Hindlimb muscle (tissue), 1 donor: Measurements from ENCODE around the gene ERFL. TPM values are rescaled to one million over a fixed set of nuclear protein-coding genes. Genes with fewer than 3 reads are reported as not detected.

Source experiments
- DNase-seq: peaks from one replicate; pipeline ENCODE4 v3.0.0-alpha.2; 2013
- polyA plus RNA-seq: library from polyadenylated mRNA; unstranded; fragments of 120-200 nt; gene quantifications from one replicate; pipeline ENCODE4 v1.2.1, GENCODE V29; 2013; ENCODE audit not compliant: insufficient read length

Gene ERFL
- polyA plus RNA-seq, 1 donor = 0.22 TPM

DNA sequence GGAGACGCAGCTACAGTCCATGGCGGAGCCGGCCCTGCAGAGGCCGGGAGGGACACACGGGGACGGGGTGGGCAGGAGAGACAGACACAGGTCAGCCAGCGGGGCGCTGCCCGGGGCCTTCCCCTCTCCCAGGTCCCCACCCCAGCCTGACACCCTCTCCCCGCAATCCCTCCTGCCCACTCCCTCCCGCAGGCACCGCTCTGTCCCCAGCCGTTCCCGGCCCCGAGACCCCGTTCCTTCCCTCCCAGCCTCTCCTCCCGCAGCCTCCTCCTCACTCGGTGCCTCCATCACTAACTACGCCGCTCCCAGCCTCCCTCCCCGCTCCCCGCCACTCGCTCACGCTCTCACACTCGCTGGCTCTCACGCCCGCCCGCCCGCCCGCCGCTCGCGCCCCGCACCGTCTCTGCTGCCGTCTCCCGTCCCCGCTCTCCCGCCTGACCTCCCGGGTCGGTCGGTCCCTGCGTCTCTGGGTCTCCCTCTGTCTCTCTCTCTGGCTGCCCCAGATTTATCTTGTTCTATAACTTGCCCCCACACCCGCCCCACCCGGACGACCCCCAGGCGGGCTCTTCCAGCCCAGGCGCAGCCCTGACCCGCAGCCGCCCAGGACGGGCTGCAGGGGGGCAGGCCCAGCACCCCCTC, 15.2 kb downstream of the ERFL start:
- DNase-seq = no peak

DNA sequence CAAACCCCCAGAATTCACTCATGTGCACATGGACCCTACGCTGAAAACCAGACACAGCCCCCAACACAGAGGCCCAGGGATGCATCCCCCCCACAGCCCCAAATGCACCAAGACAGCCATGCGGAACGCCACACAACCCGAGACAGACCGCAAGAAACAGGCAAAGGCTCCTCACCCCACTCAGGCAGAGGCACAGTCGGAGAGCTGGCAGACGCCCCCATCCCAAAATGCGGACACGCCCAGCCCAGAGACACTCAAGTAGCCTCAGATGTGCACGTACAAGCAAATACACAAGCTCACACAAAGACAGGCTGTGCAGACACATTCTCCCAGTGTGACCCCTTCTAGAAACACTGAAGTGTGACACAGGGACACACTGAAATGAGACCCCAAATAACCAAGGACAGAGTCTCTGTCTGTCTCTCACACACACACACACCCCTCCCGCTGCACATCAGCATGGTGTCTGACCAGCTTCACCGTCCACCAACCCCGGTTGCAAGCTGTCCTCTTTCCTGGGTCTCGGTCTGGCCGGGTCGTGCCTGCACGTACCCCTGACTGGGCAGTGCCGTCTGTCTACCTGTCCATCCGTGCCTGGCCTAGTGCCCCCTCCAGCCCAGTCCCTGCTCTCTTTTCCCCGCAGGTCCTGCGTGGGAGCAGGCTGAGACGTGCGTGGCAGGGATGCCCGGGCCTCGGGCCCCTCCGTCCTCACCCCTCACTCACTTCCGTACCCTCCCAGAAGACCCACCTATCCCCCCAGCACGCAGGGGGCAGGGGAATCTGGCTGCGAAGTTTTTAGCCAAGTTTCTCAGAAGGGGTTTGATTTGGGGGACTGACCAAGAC, 16.1 kb downstream of the ERFL start:
- DNase-seq = no peak

DNA sequence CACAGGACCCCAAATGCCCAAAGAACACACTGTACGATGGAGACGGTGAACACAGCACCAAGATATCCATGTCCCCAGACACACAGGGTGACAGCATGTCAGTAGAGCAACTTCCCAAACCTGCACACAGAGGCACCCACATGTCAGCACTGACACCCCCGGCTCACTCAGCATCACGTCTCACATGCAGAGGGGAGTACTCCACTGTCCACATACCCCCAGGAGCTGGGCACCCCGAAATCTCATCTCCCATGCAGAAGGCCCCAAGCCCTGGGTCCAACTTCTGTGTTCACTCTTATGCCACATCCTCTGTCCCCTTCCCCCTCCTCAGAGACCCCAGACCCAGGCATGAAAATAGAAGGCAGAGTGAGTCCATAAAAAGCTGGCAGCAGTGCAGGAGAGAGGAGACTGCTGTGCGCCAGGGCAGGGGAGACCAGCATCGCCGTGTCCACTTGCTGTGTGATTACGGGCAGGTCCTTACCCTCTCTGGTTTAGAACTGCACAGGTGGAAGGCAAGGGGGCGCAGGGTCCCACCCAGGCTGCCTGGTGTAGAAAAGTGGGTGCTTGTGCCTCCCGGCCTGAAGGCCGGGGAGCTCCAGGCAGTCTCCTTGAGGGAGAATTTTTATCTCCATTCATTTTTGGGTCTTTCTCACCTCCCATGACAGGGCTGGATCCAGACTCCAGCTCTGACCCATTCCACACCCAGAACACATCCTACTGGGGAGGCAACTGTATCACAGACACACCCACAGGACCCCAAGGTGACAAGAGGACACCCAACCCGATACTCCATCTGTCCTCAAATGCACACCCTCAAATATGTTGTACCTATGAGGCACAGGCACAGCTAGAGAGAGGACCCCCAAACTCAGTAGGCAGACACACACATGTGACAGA, 17.0 kb downstream of the ERFL start:
- no peak for DNase-seq

DNA sequence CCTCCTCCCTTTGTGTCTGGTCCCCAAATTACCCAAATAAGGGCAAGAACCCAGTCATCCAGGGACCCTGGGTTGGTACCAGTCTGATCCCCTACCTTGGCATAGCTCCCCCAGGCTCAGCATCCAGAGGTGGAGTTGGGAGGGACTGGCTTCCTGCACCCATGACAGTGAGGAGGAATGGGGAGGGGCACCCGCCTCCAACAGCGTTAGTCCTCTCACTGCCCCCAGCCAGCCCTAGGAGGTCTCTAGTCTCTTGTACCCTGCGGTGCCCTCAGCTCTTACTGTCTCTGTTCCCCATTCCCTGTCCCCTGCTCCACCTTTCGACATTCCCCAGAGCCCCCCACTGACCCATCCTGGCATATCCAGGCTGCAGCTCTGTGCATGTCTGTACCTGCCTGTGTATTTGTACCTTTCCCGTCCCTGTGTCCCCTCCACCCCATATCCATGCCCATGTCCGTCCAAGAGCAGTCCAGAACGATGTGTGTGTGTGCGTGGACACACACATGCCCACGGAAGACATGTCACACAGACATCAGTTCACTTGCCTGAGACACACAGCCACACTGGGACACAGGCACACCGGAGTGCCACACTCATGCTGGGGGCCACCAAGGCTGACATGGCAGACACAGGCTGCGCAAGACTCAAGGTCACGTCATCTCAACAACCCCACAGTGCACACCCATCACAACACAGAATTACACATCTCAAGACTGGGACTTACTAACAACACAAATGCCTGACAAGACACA, 17.8 kb downstream of the ERFL start:
- no peak for DNase-seq

DNA sequence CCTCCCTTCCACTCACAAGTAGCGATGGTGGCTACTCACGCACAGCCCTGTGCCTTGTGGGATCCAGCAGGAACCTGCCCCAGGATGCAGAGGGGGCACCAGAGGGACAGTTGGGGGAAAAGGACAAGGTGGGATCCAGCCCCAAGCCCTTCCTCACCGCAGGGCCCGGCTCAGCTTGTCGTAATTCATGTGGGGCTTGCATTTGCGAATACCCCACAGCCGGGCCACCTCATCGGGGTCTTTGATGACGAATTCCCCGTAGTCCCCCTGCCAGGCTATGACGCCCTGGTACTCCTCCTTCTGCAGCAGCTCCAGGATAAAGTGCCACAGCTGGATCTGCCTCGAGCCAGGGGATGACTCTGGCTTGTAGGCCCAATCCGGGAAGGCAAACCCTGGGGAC, 18.5 kb downstream of the ERFL start:
- no peak for DNase-seq

DNA sequence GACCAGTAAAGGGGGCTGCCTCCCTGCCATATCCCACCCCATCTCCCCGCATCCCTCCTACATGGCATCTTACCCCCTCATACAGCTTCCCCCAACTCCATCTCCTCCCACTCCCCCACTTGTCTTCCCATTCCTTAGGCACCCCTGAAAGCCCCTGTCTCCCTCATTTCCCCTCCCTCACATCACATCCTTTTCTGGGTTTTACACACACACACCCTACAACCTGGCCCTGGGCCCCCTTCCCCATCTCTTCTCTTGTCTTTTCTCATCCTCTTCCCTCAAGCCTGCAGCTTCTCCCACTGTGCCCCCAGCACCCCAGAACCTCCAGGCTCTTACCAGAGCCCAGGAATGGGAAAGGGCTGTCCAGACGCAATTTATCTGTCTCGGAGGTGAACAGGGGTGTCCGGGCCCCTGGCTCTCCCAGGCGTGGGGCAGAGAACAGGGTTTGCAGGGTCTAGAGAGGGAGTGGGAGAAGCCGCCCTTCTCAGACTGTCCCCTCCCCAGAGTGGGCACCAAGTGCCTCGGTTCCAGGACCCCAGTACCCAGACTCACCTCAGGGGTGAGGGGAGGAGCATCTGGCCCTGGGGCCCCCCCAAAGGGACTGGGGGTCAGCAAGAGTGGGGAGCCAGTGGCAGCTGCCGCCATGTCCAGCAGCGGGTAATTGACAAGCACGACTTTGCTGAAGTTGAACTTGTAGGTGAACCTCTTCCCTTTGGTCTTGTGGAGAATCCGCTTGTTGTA, 19.4 kb downstream of the ERFL start:
- no peak for DNase-seq

DNA sequence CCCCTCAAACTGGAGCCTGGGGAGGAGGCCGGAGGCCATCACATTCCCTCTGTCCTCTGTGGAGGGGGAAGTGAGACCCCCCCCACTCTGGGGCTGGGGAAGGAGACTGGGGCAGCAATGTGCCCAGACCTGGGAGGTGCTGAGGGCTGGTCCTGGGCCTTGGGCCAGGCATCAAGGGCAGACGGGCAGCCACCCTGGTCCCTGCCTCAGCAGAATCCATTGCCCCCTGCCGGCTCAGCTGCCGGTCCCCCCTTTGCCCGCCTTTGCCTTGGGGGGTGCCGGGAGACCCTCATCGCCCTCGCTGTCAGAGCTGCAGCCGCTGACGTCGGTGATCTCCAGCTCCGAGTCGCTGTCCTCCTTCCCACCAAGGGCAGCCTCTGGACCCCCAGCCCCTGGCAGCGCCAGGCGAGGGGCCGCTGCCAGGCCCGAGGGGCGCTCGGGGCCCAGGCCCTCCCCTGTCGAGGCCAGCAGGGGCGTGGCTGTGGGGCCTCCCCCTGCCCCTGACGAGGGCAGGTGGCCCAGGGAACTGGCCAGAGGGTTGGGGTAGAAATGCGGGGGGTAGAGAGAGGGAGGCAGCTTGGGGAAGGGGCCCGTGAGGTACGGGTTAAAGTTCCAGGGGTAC, 20.1 kb downstream of the ERFL start:
- no peak for DNase-seq

DNA sequence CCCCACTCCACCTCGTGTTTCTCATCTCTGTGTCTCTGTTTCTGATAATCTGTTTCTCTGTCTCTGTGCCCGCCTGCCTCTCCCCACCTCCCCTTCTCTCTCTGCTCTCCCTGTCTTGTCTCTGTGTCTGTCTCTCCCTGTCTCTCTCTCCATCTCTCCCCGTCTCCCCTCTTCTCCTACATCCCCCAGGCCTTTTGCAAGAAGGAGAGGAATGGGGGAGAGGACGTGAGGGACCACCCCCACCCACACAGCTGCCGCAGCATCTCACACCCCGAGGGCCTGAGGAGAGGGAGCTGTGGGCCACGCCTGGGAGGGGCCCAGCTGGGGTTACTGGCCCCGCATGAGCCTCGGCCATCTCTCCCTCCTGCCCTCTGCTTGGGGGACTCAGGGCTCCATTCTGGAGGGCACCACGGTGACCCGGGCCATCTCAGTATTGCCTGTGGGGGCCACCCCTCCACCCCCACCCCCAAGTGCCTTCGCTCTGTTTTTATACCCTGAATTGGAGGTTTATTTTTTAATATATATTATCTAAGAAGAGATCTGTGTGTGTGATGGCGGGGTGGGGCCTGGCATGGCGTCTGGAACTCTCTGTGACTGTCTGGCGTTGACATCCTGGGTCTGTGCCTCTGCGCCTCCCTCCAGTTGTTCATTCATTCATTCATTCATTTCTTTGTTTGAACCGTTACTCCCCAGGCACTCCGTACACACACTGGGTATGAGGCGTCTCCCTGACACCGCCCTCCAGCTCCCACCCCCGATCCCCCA, 21.2 kb downstream of the ERFL start:
- no peak for DNase-seq

DNA sequence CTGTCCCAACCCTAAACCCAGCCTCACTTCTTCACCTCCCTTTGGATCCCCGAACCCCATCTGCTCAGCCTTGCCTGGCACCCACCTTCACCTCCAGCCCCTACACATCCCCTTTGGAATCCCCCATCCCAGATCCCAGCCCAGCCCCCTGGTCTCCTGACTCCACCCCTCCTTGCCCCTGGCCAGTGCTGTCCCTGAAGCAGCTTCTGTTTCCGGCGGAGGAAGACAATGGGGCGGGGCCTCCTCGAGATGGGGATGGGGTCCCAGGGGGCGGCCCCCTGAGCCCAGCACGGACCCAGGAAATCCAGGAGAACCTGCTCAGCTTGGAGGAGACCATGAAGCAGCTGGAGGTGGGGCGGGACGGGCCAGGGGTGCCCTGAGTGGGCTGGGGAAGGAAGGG, 22.0 kb downstream of the ERFL start:
- no peak for DNase-seq

DNA sequence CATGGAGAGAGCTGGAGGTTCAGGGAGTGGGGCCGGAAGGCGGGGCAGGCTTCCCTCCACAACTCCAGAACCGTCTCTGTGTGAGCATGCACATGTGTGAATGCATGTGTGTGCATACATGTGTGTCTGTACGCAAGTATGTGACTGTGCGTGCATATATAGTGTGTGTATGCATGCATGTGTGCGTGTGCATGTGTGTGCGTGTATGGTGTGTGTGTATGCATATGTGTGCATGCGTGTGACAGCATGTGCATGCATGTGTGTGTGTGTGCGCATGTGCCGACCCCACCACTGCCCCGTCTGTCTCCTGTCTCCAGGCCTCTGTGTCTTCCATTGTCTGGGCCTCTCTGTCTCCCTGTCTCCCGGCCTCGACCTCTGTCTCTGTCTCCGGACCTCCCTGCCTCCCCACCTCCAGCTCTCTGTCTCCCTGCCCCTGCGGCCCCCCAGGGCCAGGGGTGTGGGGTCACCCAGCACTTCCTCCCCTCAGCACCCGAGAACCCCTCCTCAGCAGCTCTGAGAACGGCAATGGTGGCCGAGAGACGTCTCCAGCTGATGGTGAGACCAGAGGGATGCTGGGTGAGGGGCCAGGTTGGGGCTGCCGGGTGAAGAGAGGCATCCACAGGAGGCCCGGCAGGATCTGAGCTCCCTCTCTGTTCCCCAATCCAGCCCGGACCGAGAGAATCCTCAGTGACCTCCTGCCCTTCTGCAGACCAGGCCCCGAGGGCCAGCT, 22.8 kb downstream of the ERFL start:
- no peak for DNase-seq

DNA sequence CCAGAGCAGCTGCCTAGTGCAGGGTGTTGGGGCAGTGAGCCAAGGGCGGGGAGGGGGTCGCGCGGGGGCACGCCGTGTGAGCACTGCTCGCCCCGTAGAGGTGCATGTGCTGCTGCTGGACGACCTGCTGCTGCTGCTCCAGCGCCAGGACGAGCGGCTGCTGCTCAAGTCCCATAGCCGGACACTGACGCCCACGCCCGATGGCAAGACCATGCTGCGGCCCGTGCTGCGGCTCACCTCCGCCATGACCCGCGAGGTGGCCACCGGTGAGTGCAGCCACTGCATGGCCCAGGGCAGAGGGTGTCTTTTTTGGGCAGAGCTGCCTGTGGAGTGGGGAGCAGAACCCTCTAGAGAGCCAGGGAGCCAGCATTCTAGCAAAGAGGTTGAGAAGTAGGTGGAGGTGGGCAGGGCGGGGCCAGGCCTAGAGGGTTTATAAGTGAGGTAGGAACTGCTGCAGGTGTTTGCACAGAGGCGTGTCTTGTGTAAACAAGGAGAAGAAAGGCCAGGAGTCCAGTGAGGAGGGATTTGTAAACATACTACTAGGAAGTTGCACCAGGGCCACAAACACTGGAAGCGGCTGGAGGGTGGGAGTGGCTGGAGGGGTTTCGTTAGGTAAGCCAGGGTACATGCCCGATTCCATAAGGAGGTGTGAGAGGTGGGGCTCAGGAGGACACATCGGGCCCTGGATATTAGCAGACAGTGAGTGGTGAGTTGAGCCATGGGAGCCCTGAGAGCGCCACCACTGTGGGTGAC, 24.0 kb downstream of the ERFL start:
- no peak for DNase-seq

DNA sequence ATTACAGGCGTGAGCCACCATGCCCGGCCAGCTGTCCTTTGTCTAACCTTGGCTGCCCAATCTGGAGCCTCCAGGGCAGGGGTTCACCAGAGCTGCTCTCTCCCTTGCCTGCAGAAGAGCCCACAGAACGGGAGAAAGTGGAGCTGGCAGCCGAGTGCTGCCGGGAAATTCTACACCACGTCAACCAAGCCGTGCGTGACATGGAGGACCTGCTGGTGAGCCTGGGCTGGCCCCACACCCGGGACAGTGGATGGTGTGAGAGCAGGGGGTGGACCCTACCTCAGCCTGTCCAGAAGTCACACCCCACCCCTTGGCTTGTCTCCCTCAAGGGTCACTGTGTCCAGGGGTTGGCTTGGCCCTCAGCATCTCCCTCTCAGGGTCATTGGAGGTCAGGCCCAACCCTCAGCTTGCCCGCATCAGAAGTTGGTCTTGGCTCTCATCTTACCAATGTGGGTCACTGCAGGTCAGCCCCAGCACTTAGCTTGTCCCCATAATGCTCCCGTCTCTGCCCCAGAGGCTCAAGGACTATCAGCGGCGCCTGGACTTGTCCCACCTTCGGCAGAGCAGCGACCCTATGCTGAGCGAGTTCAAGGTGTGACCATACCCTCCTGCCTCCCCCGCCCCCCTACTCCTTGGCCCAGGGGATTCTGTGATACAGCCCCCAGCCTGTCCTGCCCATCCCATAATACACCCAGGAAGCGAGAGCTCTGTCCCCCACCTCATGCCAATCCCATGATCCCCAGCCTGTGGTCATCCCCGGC, 24.9 kb downstream of the ERFL start:
- no peak for DNase-seq

DNA sequence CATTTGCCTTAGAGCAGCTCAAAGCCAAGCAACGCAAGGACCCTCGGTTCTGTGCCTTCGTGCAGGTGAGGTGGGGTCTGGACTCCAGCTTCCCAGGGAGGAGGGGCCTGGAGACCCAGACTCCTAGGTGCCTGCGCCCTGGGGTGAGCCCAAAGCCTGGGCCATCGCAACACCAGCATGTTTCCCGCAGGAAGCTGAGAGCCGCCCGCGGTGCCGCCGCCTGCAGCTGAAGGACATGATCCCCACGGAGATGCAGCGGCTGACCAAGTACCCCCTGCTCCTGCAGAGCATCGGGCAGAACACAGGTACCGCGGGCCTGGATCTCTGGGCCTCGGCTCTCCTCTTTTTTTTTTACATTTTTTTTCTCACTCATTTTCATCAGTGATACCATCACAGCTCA, 25.7 kb downstream of the ERFL start:
- DNase-seq = no peak

DNA sequence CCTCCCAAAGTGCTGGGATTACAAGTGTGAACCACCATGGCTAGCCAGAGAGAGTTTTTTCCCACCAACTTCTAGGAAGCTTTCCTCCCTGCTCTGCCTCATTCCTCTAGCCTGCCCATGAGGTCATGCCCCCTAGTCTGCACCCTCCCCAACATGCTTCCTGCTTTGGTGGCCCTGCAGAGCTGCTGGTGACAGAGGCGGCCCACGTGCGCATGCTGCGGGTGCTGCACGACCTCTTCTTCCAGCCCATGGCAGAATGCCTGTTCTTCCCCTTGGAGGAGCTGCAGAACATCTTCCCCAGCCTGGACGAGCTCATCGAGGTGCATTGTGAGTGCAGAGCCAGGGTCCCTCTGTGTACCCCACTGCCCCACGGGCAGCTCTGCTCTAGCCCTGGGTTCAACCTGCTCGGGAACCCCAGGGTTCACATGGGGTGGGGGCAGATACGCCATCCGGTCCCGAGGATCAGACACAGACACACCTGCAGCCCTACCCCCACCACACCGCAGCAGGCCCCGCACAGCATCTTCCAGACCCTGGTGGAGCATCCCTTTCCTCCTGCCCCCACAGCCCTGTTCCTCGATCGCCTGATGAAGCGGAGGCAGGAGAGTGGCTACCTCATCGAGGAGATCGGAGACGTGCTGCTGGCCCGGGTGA, 26.4 kb downstream of the ERFL start:
- DNase-seq = no peak

DNA sequence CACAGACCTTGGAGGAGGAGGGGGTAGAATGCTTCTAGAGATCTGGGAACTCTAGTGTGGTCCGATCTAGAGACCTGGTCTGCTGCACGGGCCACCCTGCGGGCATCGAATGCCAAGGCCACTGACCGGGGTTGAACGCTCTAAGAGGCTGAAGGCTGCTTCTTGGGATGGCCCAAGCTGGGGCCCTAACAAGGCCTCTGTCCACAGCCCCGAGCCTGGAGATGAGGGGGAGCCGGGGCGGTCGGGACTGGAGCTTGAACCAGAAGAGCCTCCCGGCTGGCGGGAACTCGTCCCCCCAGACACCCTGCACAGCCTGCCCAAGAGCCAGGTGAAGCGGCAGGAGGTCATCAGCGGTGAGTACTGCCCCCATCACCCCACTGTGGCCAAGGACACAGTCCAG, 30.0 kb downstream of the ERFL start:
- no peak for DNase-seq

DNA sequence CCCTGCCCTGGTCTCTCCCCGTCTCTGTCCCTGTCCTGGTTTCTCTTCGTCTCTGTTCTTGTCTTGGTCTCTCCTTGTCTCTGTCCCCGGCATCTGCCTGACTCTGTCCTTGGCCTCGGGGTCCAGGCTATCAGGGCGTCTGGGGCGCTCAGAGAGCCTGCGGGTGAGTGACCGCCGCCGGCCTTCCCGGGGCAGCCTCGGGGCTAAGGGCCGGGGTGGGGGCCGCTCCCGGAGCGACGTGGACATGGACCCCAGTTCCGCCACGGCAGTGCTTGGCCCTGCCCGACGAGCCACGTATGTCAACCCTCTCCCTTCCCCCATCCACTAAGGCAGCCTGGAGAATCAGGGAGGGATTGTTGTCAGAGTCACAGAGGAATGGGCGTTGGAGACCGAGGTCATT, 30.4 kb downstream of the ERFL start:
- no peak for DNase-seq

DNA sequence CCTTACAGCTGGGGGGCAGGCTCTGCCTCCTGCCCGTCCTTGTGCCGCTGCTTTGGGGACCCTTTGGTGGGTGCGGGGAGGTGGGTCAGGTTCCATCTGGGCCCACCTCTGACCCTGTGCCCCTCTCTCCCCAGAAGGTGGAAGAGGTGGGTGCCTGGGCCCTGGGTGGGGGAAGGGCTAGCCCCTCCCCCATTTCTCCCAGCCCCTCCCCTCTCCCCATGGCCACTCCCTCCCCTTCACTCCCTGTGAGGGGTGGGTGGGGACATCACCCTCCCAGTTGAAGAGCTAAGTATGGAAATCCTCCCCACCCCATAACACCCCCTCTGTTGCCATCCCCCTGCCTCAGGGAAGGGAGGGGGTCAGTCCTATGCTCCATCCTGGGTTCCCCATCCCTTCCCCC, 31.1 kb downstream of the ERFL start:
- no peak for DNase-seq

DNA sequence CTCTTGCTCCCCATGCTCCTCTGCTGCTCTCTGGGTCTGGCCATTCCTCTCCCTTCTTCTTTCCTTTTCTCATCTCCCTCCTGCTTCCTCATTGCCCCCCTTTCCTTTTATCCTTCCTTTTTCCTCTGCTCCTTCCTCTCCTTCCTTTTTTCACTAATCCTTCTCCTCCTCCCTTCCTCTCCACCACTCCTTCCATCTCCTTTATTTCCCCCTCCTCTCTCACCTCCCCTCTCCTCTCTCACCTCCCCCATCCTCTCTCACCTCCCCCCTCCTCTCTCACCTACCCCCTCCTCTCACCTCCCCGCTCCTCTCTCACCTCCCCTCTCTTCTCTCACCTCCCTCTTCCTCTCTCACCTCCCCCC, 31.7 kb downstream of the ERFL start:
- no peak for DNase-seq
